Measurements from ENCODE around the gene AURKA. TPM values are rescaled to one million over a fixed set of nuclear protein-coding genes. Genes with fewer than 3 reads are reported as not detected.

Gene AURKA
- total RNA-seq, 1 donor from 2014 or later: 8.8 TPM

GRCh38 chr20:56389807-56390206 lies 2.2 kb downstream of the AURKA start:
- DNase-seq: no peak

DNA sequence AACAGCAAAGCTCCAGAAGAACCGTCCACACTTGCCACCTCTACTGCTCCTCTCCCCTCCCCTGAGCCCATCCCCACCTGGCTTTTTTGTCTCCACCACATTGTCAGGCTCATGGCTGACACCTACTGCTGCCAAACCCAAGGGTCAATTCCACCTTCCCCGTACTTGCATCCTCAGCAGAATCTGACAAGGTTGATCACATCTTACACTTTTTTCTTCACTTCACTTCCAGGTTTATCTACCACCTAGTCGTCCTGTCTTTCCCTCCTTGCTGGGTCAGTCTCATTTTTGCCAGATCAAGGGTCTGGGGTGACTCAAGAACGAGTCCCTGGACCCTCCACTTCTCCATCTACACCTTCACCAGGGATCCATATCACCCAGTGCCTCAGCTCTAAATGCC lies 3.1 kb downstream of the AURKA start:
- DNase-seq: no peak

- DNase-seq: no peak
Observed at GRCh38 chr20:56386219-56386618, 5.8 kb downstream of the AURKA start.

DNA sequence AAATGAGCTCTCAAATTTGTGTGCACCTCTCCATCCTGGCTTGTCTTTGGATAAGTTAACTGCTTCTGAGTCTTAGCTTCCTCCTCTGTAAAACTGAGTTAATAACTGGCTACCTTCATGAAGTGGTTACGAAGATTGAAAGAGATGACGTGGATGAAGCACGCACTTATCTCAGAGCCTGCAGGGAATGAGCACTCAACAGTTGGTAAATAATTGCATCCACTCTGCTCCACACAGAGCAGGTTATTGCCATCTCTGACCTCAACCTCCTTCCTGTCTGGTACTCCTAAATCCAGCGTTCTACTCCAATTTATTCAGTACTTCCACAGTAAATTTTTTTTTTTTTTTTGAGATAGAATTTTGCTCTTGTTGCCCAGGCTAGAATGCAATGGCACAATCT lies 6.9 kb downstream of the AURKA start:
- no peak for DNase-seq

DNA sequence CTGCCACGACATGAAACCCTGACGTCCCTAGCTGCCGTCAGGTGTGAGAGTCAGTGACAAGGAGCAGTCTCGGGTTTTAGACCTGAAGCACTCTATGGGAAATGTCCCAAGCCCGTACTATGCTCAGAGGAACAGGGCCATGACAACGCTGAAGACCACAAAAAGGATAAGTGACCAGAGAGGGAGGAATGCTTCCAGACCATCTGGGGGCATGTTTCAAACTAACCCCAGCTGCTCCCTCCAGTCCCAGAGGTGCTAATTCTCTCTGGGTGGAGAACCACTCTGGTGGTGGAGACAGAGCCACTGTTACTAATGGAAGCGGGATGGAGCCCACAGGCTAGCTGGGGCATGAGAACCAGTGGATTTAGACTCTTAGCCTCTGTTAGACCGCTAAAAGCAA lies 8.7 kb downstream of the AURKA start:
- DNase-seq: no peak

DNA sequence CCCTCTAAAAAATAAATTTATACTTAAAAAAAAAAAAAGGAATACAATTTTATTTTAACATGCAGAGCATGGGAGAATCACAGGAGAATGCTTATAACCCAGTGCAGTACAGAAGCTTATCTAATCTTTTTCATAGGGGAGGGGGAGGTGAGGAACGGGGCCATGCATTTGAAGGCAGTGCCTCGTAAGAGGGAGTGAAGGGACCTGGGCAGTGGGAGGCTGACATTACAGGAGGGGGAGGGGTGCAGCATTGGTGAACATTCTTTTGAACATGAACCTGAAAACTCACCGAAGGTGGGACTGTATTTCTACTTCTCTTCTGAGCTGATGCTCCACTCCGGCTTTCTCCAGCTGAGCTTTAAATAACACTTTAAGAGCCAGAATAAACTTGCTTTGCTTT lies 9.3 kb downstream of the AURKA start:
- no peak for DNase-seq

DNA sequence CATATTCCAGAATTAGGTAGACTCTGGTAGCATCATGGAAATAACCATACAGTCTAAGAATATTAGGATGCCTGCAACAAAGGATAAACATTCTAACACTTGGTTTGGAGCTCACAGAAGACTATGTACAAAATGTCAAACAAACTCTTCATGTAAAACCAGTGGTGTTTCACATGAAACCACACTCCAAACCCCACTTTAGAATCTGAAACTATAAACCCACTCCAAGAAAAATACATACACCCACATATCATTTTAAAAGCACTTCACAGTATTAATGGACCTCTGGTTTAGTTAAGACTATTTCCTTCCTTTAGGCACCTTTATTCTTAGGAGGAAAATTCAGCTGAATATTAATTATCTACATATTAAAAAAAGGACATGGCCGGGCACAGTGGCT lies 10.5 kb downstream of the AURKA start:
- no peak for DNase-seq

DNA sequence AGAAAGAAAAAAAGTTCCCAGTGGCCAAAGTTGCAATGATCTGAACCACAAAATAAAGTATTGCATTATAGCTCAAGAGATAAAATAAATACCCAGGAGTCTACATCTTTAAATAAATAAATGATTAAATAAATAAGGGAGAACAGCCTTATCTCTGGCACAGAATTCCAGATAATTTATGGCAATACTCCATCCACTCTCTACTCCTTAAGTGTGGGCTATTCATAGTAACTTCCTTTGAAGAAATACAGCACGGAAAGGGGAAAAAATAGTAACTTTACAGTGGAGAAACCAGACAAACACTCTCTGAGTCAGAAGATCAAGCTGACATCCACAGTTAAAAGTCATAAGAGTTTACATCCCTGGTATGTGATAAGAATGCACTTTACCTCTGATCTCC lies 11.6 kb downstream of the AURKA start:
- no peak for DNase-seq

- DNase-seq: no peak
Observed at GRCh38 chr20:56378386-56378785, 13.6 kb downstream of the AURKA start.

- DNase-seq: no peak
Observed at GRCh38 chr20:56376331-56376730, 15.7 kb downstream of the AURKA start.

DNA sequence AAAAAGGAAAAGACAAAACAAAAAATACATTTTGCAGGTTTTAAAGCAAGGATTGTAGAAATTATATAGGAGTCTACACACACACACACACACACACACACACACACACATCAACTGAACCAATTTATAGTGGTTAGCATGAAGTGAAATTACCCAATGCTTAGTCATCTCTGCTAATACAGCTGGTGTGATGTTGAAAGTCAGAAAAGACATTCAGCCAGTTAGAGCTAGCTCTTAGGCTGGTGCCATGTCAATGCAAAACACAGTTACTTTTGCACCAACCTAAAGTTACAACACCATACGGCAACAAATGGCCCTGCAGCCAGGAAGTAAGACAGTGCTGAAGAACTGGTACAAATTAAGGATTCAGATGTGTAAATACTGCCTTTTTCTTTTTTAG lies 18.1 kb downstream of the AURKA start:
- no peak for DNase-seq

DNA sequence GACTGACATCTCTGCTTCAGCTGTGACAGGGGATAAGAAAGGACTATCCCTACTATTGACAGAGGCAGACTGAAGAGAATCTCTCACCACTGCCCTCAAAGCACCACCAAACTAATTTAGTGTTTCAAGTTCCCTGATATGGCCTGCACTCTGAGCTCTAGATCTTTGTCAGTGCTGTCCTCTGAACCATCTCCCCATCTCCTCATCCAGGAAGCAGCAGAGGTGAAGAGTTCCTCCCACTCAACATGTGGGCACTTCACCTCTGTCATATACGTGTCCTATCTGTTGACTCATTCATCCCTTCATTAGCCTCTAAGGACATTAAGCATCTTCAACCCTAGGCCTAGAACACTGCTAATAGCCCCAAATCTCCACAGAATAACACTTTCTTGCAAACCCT lies 19.2 kb downstream of the AURKA start:
- no peak for DNase-seq

GRCh38 chr20:56371977-56372376 lies 20.0 kb downstream of the AURKA start:
- DNase-seq: no peak

GRCh38 chr20:56369179-56369578 lies 22.8 kb downstream of the AURKA start:
- DNase-seq: no peak

- DNase-seq: no peak
Observed at GRCh38 chr20:56368351-56369134, 23.5 kb downstream of the AURKA start.

DNA sequence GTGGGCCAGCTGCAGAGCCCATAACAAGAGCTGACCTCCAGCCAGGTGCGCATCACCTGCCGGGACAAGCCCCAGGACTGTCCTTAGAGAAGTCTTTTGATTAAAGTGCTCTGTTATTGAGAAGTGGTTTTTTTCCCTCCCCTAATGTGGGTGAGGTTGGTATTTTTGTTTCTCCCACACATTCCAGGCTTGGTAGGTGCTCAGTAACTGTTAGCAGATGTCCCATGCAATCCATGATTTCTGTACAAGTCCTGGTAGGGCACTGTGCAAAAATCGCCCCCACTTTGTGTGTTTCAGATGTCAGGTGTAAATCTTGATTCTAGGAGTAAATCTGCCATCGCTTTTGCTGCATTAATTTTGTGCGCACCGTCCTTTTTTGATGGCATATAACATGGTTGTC lies 28.5 kb downstream of the AURKA start:
- no peak for DNase-seq

GRCh38 chr20:56362833-56363413 lies 29.1 kb downstream of the AURKA start:
- no peak for DNase-seq

- no peak for DNase-seq
Observed at GRCh38 chr20:56361900-56362299, 30.1 kb downstream of the AURKA start.

DNA sequence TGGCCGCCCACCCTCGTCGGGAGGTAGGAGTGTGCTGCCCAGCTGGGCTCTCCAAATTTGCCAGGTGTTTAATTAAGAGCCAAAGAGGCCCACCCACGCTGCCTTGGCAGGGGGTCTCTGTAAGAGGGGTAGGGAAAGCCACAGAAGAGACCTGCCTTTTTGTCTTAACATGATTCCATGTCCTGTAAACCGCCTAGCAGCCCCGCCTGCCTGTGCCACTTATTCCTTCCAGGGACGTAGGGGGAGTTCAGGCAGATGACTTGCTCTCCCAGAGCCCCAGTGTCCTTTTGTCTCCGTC lies 31.2 kb downstream of the AURKA start:
- DNase-seq: no peak

DNA sequence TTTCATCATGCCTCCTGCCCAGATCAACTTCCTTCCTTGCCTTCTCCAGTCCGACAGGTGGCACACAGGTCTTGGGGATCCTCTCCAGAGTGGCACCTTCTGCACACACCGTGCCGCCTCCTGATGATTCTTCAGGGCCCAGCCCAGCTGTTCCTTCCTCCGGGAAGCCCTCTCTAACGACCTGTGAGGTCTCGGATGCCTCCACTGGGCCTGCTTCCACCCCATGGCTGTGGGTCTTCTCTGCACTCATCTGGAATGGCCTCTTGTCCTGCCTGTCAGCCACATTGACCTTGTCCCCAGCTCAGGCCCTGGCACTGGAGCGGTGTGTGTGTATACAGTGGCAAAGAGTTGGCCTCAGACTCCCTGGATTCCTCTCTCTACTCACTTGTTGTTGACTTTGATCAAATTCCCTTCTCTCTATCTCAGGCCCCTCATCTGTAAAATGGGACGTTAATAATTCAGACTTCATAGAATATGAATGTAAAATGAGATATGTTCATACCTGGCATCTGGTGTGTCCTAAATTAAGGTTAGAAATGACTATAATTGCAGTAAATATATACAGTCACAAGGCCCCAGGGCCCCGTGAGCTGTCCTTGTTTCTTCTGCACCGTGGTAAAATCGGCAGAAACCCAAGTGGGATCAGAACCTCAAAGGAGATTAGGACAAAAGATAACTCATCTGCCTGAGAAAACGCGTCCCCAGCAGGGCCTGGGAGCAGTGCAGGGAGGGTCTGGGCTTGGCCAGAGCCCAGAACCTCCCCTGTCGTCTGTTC lies 31.7 kb downstream of the AURKA start:
- DNase-seq: no peak

DNA sequence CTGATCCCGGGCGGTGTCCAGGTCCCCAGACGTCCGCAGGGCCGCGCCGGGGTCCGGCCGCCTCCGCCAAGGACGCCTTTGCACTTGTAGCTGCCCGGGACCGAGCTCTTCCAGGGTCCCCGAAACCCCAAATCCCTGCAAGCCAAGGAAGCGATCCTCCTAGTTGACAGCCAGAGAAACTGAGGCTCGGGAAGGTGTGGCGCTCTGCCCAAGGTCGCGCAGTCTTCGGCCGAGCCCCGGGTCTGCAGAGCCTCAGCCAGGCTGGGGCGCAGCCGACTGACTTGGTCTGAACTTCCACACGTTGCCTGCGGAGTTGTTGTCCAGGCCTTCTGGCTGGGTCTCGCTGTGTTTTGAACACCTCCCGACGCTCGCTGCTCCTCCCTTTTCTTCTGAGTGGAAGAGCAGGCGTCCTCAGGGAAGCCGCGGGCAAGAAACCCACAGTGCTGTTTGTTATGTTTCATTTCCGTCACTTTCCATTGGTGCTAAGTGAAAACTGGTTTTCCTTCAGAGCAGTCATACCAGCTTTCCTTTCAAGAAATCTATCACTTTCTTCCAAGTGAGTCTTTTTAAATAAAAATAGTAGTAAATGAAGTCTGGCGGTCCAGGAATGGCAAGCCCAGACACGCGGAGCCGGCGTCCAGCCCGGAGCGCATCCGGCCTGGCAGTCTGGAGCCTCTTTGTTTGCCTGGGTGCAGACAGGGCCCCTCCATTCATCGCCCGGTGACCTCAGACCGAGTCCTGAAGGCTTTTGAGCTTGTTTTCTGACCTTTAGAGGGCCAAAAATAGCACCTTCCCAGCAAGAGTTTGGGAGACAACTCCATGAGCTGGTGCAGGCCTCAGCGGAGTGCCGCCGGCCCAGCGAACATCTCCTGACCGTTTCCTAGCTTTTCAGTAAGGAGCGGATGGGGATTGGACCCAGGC lies 32.5 kb downstream of the AURKA start:
- peak; percentile 78 for DNase-seq

DNA sequence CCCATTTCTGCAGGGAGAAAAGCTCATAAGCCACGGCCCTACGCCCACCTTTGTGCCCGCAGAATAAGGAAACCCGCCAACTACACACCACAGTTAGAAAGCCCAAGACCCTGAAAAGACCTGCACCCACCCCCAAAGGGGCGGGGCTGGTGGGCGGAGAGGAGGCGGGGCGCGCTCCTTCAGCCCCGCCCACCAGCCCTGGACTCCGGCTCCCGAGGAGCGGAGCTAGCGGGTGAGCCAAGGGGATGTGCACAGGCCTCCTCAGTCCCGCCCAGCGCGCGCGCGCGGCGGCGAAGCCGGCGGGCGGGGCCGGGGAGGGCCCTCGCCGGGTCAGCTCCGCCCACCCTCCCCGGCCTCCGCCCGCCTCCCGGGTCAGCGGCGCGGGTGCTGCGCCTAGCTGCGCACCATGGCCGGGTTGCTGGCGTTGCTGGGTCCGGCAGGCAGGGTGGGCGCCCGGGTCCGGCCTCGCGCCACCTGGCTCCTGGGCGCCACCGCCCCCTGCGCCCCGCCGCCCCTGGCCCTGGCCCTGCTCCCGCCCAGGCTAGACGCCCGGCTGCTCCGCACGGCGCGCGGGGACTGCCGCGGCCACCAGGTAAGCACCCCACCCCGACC lies 33.3 kb downstream of the AURKA start, which contains the start of gene FAM210B:
Gene FAM210B (plus strand): TSS at position 375 of the 612 bp plus-strand sequence. CDS start 32 bp downstream, at position 407.
- peak; percentile 95 for DNase-seq

Measured in tongue (tissue), 2 donors.